Upper lobe of right lung (tissue), 1 donor: ENCODE measurements around the gene NMT2. TPM values are rescaled to one million over a fixed set of nuclear protein-coding genes. Genes with fewer than 3 reads are reported as not detected.

Experiments used
- ATAC-seq: fragments of 200-7000 bp; cut with Tn5 transposase; one replicate; pipeline ENCODE4 v1.9.1; 2020; ENCODE audit warnings: mild to moderate bottlenecking, moderate library complexity
- DNase-seq: peaks from one replicate; pipeline ENCODE4 v3.0.0-alpha.2; 2020
- H3K27ac ChIP-seq: fragments of 200-600 bp; one replicate; pipeline ENCODE4 v1.8.0; 2022
- H3K27me3 ChIP-seq: fragments of 200-600 bp; one replicate; pipeline ENCODE4 v1.8.0; 2022; ENCODE audit warnings: mild to moderate bottlenecking
- H3K36me3 ChIP-seq: fragments of 200-600 bp; one replicate; pipeline ENCODE4 v1.8.0; 2022
- H3K4me1 ChIP-seq: fragments of 200-600 bp; one replicate; pipeline ENCODE4 v1.8.0; 2022
- H3K4me3 ChIP-seq: fragments of 200-600 bp; one replicate; pipeline ENCODE4 v1.8.0; 2022; ENCODE audit warnings: mild to moderate bottlenecking
- H3K9me3 ChIP-seq: fragments of 200-600 bp; one replicate; pipeline ENCODE4 v1.8.0; 2022
- intact Hi-C: fragments of 100-400 bp; cut with DNase I; formaldehyde crosslinking; loops from one replicate; pipeline ENCODE4 v1.11.0; 2022
- total RNA-seq: library from RNA; stranded (reverse); fragmentation: NEBNext Ultra II Directional; extraction: Animal tissue kit (Norgen Biotek cat#: 25700); gene quantifications from one replicate; pipeline ENCODE4 v1.2.1, GENCODE V29; 2021
- TF ChIP-seq, protein P1 (sequence below): fragments of 200-600 bp; IDR thresholded peaks from one replicate; pipeline ENCODE4 v1.8.0; 2022; ENCODE audit warnings: antibody characterized with exemption
- donor health status: DM: no; HTN: yes; CAD: no; lungs with severe emphysema.

The NMT2 gene
- total RNA-seq, 1 donor from 2014 or later, result 12.4 TPM

DNA sequence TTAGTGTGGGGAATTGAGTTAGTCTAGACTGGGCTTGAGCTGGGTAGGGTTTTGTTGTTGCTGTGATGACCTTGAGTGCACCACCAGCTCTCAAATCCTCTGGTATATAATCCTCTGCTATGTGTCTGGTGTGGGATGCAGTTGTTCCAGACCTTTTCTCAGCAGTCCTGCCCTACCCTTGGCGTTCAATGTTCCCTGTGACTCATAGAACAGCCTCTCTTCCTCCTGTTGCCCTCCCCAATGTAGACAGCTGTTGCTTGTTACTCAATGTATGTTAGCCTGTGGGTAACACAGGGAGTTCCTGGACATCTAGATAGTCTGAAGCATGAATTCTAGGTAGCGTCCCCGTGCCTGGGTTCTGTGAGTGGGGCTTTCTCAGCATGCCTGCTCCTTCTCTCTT, 99.7 kb downstream of the NMT2 start:
- H3K9me3 ChIP-seq, result no peaks in the 10 kb centered on the region
- TF ChIP-seq, protein P1, sequence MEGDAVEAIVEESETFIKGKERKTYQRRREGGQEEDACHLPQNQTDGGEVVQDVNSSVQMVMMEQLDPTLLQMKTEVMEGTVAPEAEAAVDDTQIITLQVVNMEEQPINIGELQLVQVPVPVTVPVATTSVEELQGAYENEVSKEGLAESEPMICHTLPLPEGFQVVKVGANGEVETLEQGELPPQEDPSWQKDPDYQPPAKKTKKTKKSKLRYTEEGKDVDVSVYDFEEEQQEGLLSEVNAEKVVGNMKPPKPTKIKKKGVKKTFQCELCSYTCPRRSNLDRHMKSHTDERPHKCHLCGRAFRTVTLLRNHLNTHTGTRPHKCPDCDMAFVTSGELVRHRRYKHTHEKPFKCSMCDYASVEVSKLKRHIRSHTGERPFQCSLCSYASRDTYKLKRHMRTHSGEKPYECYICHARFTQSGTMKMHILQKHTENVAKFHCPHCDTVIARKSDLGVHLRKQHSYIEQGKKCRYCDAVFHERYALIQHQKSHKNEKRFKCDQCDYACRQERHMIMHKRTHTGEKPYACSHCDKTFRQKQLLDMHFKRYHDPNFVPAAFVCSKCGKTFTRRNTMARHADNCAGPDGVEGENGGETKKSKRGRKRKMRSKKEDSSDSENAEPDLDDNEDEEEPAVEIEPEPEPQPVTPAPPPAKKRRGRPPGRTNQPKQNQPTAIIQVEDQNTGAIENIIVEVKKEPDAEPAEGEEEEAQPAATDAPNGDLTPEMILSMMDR, result no peak
- ATAC-seq, result no peak
- intact Hi-C loops, result no loop called here
- no peaks in the 10 kb centered on the region for H3K36me3 ChIP-seq
- H3K27me3 ChIP-seq, result no peaks in the 10 kb centered on the region
- no peak overlapping the region for H3K4me3 ChIP-seq
- no peak for DNase-seq
- H3K27ac ChIP-seq, result no peak overlapping the region
- H3K4me1 ChIP-seq, result no peaks in the 10 kb centered on the region

DNA sequence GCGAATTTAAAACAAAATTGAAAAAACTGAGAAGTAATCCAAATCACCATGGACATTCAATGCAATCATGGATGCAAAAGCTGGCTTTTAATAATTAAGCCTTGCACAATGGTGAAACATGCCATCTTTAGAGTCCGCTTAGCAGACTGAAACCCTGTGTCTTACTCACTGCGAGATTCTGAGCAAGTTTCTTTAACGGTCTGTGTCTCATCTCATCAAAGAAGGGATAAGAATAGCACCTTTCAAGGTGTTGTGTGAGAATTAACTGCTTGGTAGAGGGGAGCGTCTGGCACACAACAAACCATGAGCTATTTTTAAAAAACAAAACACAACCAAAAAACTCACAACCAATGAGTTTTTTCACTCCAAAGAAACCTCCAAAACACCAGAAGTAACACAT, 101.3 kb downstream of the NMT2 start:
- no peak overlapping the region for H3K4me3 ChIP-seq
- H3K36me3 ChIP-seq, result no peaks in the 10 kb centered on the region
- no peak for ATAC-seq
- no peak overlapping the region for H3K27ac ChIP-seq
- intact Hi-C loops, result no loop called here
- no peaks in the 10 kb centered on the region for H3K4me1 ChIP-seq
- no peak for DNase-seq
- H3K27me3 ChIP-seq, result no peaks in the 10 kb centered on the region
- no peaks in the 10 kb centered on the region for H3K9me3 ChIP-seq
- TF ChIP-seq, protein P1, result no peak

DNA sequence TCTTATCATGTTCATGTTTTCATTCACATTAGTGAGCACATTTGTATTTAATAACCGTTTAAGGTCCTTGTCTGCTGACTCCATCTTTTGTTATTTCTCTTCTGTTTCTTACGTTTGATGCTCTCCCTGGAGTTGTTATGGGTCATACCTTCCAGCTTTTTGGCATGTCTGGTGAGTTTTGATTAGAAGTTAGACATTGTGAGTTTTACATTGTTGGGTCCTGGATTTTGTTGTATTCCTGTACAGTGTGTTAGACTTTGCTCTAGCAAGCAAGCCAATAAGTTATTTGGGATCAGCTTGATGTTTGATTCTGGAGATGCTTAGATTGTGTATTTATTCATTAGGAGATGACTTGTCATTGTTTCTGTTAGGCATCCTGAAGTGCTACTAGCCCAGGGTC, 107.9 kb downstream of the NMT2 start:
- H3K27ac ChIP-seq, result no peak overlapping the region
- no peaks in the 10 kb centered on the region for H3K4me1 ChIP-seq
- no peaks in the 10 kb centered on the region for H3K9me3 ChIP-seq
- no peaks in the 10 kb centered on the region for H3K36me3 ChIP-seq
- no peak overlapping the region for H3K4me3 ChIP-seq
- intact Hi-C loops, result no loop called here
- ATAC-seq, result no peak
- DNase-seq, result no peak
- TF ChIP-seq, protein P1, result no peak
- H3K27me3 ChIP-seq, result no peaks in the 10 kb centered on the region

DNA sequence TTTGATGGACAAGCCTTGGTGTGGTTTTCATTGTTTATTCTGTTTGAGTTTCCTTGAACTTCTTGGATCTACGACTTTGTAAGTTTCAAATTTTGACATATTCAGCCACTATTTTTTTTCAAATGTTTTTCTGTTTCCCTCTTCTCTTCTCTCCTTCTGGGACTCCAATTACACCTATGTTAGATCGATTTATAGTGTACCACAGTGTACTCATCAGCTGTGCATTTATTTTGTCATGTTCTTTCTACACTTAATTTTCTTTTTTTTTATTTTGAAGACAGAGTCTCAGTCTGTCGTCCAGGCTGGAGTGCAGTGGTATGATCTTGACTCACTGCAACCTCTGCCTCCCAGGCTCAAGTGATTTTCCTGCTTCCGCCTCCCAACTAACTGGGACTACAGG, 108.6 kb downstream of the NMT2 start:
- ATAC-seq (no peak), DNase-seq (no peak)
- Histone ChIP-seq H3K27me3 (no peaks in the 10 kb centered on the region), H3K27ac (no peak overlapping the region), H3K36me3 (no peaks in the 10 kb centered on the region), H3K4me3 (no peak overlapping the region), H3K4me1 (no peaks in the 10 kb centered on the region), H3K9me3 (no peaks in the 10 kb centered on the region)
- intact Hi-C loops, result no loop called here
- TF ChIP-seq, protein P1, result no peak

DNA sequence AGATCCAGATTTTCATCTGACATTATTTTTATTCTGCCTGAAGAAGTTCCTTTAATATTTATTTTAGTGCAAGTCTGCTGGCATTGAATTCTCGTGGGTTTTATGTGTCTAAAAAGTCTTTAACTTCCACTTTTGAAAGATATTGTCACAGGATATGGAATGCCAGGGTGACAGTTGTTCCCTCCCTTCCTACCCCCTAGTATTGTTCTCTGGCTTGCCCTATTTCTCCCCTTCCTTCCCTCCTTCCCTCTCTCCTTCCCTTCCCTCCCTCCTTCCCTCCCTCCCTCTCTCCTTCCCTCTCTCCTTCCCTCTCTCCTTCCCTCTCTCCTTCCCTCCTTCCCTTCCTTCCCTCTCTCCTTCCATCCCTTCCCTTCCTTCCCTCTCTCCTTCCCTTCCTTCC, 109.8 kb downstream of the NMT2 start:
- H3K4me1 ChIP-seq, result no peaks in the 10 kb centered on the region
- intact Hi-C loops, result no loop called here
- no peaks in the 10 kb centered on the region for H3K27me3 ChIP-seq
- no peak overlapping the region for H3K4me3 ChIP-seq
- ATAC-seq (no peak), DNase-seq (no peak)
- no peak overlapping the region for H3K27ac ChIP-seq
- TF ChIP-seq, protein P1, result no peak
- no peaks in the 10 kb centered on the region for H3K9me3 ChIP-seq
- H3K36me3 ChIP-seq, result no peaks in the 10 kb centered on the region

Other genes starting within 250 kb of the NMT2 start
- 11.3 TPM for gene DCLRE1C, start 214.6 kb downstream of the NMT2 start, total RNA-seq
- not detected for gene MEIG1, start 209.3 kb downstream of the NMT2 start, total RNA-seq
- 0.93 TPM for gene OLAH, start 124.8 kb downstream of the NMT2 start, total RNA-seq
- not detected for gene ACBD7, start 79.9 kb downstream of the NMT2 start, total RNA-seq
- gene RPP38, start 71.3 kb downstream of the NMT2 start, total RNA-seq, result 15.3 TPM
- gene FAM171A1, start 202.6 kb upstream of the NMT2 start, total RNA-seq, result 17.3 TPM